ENCODE results near the gene ABCC9.
"Not testable (repeated sequence)": the region's sequence is repeated elsewhere in the genome, so short reads cannot be mapped to it uniquely, and the experiment has no call there.

ABCC9 gene

GRCh38 chr12:21813751-21814150 is 127.5 kb downstream of the ABCC9 start:
- no peak for DNase-seq

- DNase-seq, result no peak
Observed at GRCh38 chr12:21813125-21813524, 128.1 kb downstream of the ABCC9 start.

- DNase-seq, result not testable (repeated sequence)
Observed at GRCh38 chr12:21812340-21812739, 128.9 kb downstream of the ABCC9 start.

GRCh38 chr12:21809100-21809499 is 132.1 kb downstream of the ABCC9 start:
- DNase-seq, result no peak

- no peak for DNase-seq
Observed at GRCh38 chr12:21806255-21806654, 135.0 kb downstream of the ABCC9 start.

- no peak for DNase-seq
Observed at GRCh38 chr12:21801522-21802288, 139.5 kb downstream of the ABCC9 start.

GRCh38 chr12:21800011-21800410 is 141.2 kb downstream of the ABCC9 start:
- DNase-seq, result no peak

GRCh38 chr12:21797539-21797938 is 143.7 kb downstream of the ABCC9 start:
- DNase-seq, result no peak

- DNase-seq, result no peak
Observed at GRCh38 chr12:21795648-21796328, 145.4 kb downstream of the ABCC9 start.

GRCh38 chr12:21794807-21795595 is 146.2 kb downstream of the ABCC9 start:
- not testable (repeated sequence) for DNase-seq

- not testable (repeated sequence) for DNase-seq
Observed at GRCh38 chr12:21789687-21790086, 151.5 kb downstream of the ABCC9 start.

- no peak for DNase-seq
Observed at GRCh38 chr12:21788089-21788983, 152.9 kb downstream of the ABCC9 start.

- no peak for DNase-seq
Observed at GRCh38 chr12:21786041-21786531, 155.1 kb downstream of the ABCC9 start.

- DNase-seq, result not testable (repeated sequence)
Observed at GRCh38 chr12:21782723-21783122, 158.5 kb downstream of the ABCC9 start.

GRCh38 chr12:21780786-21781185 is 160.4 kb downstream of the ABCC9 start:
- DNase-seq, result no peak

GRCh38 chr12:21776175-21776574 is 165.1 kb downstream of the ABCC9 start:
- no peak for DNase-seq

GRCh38 chr12:21775133-21775820 is 165.9 kb downstream of the ABCC9 start:
- DNase-seq, result no peak

- no peak for DNase-seq
Observed at GRCh38 chr12:21774358-21775132, 166.7 kb downstream of the ABCC9 start, which contains the start of gene KCNJ8. Gene KCNJ8, minus strand, starts transcription at chr12:21774706. Its CDS starts 1,090 bp downstream, at chr12:21773616.

- DNase-seq, result no peak
Observed at GRCh38 chr12:21773806-21774205, 167.4 kb downstream of the ABCC9 start.

GRCh38 chr12:21773263-21773741 is 167.9 kb downstream of the ABCC9 start:
- DNase-seq, result no peak

- DNase-seq, result no peak
Observed at GRCh38 chr12:21771311-21771710, 169.9 kb downstream of the ABCC9 start.

Data from activated T-cell treated with anti-CD3 and anti-CD28 coated beads for 4 hours (primary cell).